SH-SY5Y (cell line): ENCODE measurements around the gene SDC1.

ENCODE experiments used
- GATA2 ChIP-seq: IDR thresholded peaks from 2 replicates; pipeline ENCODE4 v1.6.1; 2011; ENCODE audit warnings: mild to moderate bottlenecking, low read depth, low read length
- GATA3 ChIP-seq: IDR thresholded peaks from 2 replicates; pipeline ENCODE4 v1.6.1; 2011; ENCODE audit warnings: low read depth, mild to moderate bottlenecking, low read length, moderate library complexity

SDC1 gene

DNA sequence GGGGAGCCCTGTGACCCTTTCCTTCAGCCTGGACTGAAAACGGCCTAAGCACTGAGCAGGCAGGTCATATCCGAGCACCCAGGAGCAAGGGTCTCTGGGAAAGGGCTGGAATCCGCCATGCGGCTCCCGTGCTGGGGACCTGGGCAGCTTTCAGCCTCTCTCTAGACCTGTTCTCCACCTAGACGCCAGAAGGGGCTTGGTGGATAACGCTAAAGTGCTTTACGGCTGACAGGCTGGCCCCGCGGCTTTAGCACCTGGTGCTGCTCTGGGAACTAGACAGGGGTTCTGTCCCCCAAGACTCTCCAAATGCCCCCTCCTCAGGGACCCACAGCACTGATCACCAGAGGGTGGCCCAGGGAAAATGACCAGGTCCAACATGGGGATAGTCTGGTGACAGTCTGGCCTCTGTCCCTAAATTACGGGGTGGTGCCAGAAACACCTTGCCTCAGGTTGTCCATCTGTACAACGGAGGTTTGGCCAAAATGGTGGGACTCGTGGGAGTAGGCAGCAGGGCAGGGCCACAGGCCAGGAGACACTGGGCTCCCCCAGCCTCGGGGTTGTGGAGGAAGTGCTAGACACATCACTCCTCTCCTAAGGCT lies 13.0 kb downstream of the SDC1 start:
- TF ChIP-seq GATA3 (no peak), GATA2 (no peak)

DNA sequence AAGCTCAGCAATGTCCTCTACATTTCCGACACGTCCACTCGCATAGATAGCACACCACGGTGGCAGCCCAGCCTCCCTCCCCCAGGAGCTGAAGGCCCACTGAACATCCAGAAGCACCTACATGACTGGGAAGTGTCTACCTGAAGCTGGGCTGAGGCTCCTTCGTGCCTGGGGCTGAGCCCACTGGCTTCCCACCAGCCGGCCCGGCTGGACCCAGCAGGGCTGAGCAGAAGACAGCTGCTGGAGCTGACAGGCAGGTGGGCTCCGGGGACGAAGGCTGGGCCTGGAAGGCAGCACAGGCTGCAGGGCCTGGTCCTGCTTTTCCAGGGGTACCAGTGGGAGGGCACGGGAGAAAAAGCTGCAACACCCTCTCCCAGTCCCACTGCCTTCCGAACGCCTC lies 13.5 kb downstream of the SDC1 start:
- TF ChIP-seq GATA3, result no peak

DNA sequence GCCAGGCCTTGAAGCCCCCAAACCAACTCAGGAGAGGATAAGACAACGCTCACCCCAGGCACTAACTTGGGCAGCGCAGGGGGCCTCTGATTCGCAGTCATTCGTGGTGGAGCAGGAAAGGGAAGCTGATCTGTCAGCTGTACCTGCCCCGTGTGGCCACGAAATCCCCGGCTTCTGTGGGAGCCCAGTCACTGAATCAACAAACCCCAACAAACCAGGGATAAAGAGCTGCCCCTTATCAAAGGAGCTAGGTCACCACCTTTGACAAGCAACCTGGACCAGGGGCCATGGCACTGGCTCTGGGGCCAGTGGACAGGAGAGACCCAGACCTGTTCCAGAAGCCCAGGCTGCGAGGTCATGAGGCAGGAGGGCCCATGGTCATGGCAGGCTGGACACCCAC lies 14.5 kb downstream of the SDC1 start:
- TF ChIP-seq GATA3 (no peak), GATA2 (no peak)

DNA sequence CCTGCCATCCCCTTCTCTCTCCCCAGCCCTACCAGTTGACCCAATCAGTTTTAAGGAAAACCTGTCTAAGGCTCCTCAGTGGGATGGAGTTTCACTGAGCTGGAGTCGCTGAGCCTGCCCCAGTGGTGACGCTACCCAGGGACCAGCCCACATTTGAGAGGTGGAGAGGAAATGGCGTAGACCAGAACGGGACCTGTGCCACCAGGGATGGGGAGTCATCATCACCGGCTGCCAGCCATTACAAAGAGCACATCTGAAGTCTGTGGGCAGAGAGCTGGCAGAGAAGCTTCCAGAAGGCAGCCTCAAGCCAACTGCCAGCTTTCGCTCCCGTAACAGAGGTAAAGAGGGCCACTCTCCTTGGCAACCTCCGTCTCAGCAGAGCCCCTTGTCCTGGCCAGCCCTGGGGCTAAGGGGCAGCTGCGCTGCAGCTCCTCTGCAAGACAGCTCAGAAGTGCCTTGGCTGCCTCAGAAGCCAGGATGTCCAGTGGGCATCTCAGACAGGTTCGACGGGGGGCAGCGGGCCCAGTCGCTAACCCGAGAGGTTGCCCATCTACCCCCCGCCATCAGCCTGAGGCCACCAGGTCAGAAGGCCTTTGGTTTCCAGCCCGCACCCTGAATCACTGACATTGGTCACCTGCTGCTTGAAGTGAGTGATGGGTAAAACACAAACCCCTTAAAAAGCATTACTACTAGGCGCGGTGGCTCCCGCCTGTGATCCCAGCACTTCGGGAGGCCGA lies 15.4 kb downstream of the SDC1 start:
- no peak for TF ChIP-seq GATA2
- no peak for TF ChIP-seq GATA3

DNA sequence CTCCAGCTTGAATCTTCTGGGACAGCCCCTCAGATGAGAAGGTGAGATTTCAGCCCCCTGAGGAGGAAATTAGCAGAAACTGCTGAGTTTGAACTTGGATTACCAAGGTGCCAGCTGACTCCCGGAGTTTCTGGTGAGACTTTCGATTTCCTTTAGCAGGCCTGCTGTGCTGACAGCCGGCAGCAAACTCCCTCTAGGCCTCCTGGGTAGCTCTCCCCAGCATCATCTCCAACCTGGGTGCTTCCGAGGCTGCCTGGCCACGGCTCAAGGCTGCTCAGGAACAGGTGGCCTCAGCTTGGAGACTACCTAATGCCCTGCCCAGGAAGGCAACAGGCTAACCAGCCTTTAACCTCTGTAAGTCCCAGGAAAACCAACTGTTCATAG lies 16.5 kb downstream of the SDC1 start:
- TF ChIP-seq GATA2 (no peak), GATA3 (no peak)

DNA sequence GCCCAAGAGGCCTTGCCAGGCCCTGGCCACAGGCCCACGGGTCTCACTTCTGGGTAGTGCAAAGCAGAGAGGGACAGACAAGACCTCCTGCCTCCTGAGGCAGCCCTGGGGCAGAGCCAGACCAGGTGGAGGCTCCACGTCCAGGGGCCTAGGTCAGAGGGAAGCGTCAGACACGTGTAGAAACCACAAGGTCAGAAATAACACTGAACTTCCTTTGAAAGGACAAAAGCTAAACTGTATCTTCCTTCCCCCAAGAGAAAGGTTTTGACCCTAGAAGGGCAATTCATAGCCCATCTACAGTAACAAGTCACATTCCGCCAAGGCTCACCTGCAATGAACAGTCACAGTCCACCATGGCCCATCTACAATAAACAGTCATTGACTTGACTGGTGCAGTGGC lies 17.9 kb downstream of the SDC1 start:
- TF ChIP-seq GATA3 (no peak), GATA2 (no peak)

DNA sequence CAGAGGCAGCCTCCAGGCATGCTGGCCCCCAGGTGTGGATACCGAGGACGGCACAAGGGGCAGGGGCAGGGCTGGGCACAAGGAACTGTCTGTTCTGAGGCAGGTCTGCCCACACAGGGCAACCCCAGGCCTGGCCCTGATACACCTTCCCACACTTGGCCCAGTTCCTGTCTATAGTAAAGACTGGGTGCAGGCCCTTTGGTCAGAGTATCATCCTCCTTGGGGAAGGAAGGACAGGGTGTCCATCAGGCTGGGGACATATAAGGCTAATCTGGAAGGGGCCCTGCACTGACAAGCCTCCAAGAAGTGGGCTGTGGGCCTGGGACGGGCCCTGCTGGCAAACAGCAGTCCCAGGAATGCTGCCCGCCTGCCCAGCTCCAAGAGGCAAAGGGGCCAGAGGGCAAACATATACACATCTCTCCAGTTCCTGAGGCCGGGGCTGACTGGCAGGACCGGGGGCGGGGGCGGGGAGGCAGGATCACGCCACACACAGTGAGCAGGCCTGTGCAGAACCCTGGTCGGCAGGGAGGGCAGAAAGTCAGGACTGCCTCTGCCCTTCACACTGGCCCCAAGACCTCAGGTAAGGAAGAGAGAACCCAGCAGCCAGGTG lies 18.9 kb downstream of the SDC1 start:
- TF ChIP-seq GATA3 (no peak), GATA2 (no peak)

DNA sequence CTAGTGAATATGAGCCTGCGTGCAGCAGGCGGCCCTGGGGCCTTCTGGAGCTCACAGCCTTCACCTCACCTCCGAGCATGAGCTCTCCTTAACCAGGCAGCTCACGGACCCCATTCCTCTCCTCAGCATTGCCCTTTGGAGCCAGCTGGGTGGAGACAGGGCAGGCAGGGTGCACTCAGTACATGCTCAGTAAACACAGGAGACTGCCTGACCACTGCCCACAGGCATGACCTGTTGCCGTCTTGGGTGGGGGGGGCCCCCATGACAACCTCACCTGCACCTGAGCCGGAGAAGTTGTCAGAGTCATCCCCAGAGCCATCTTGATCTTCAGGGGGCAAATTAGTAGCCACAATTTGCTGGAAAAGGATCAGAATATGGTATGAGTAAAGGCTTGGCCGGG lies 19.9 kb downstream of the SDC1 start:
- TF ChIP-seq GATA3 (no peak), GATA2 (no peak)

DNA sequence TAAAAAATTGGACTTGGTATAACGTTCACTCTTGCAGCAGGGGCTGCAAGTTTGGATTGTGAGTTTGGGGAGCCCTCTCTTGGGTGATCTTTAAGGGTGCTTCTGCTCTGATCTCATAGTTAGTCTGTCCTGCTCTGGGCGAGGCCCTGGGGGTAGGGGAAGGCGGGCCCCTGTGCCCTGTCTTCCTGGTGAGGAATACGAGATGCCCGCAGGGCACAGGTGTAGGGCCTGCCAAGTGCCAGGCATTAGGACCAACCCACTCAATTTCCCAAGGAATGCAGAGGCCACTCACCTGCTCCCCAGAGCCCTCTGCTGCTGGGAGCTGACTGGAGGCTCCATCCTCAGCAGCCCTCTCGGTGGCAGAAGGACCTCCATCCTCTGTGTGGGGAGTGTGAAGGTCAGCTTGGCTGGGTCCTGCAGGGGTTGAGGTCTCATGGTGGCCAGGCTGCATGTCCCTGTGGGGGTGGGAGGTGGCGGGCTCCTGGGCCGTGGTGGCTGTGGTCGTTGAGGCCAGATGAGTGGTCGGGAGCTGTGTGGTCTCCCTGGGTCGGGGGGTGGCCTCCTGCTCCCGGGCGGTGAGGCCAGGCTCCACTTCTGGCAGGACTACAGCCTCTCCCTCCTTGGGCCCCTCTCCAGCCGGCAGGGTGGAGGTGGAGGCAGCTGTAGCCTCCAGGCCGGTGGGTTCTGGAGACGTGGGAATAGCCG lies 21.3 kb downstream of the SDC1 start:
- TF ChIP-seq GATA3, result no peak
- no peak for TF ChIP-seq GATA2

DNA sequence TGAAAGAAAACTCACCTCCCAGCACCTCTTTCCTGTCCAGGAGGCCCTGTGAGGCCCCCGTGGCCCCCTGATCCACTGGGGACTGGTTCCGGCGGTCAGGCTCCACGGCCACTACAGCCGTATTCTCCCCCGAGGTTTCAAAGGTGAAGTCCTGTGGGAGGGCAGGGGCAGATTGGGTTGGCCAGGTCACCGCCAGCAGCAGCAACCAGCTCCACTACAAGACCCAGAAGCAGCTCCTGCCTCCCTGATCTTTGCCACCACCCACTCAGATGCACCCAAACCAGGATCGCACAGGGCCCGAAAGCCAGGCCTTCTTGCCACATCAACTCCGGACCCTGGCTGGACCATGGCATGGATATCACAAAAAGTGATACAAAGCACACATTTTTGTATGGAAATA lies 21.9 kb downstream of the SDC1 start:
- TF ChIP-seq GATA2, result no peak

DNA sequence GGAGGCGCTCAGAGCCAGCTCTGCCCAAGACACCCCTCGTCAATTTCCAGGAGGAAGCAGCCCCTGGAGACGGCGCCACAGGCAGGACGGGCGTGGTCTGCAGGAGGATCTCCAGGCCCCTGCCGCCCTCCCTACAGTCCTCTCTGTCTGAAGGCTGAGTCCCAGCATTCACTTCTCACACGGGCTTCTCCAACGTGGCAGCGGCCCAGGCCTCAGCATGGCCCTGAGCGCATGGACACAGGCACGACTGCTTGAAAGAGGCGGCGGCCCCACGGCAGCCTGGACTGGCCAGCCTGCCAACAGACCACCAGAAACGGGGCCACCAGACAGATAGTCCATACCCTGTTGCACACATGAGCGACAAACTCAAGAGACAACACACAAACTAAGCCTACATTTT lies 23.3 kb downstream of the SDC1 start:
- TF ChIP-seq GATA3 (no peak), GATA2 (no peak)

DNA sequence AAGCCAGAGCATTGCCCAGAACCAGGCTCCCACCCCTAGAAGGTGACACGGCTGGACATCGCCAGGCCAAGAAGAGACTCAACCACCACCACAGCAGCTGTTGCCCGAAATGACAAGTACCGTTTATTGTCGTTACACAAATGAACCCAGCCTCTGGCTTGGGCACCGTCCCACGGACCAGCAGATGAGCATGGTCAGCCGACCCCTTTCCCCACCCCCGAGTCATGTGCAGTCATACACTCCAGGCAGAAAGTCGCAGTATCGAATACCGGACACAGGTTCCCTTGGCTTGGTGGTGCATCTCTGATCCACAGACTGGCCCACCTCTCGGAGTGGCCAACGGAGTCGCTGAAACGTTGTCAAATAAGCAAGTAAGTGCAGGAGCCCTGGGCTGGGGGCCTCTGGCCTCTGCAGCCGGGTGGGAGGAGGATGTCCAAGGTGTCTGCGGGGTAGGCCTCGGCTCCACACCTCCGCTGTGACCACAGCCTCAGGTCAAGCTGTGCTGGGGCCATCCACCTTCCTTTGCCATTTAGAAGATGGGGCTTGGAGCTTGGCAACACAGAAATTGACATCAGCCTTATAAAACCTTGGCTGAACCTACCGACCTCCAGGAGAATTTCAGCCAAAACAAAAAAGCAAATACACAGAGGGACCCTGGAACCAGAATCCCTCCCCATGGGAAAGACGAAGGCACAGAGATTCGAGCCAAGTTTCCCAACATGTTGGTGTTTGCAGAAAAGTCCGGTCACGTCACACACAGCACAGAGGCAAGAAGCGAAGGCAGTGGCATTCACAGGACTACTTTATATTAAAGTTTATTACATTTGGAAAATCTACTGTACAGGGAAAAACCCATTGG lies 24.0 kb downstream of the SDC1 start:
- TF ChIP-seq GATA2, result no peak
- no peak for TF ChIP-seq GATA3

DNA sequence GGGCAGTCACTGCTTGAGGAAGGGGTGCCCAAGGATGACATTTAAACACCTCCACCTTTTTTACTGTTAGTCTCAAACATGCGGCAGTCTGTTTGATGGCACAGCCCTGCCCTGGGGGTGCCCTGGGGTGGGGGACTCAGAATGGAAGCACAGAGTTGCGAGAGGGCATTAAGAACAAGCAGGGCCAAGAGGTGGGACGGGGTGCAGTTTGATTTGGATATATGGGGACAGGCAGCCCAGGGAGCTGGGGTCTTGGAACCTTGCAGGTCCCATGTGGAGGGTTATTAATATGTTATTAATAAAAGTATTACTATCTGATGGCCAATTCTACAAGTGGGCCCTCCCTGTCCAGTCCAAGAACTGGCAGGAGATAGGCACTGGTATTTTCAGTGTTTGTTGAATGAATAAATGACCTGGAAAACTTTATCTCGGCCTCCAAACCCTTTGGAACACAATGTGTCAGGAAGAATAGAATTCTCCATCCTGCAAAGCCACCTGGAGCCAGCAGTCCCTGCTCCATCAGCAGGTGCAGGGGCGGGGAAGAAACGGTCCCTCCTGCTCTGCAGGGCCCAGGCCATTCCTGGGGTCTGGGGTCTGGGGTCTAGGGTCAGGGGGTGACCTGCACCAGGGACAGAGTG lies 25.2 kb downstream of the SDC1 start:
- TF ChIP-seq GATA2 (no peak), GATA3 (no peak)
